Activated T-cell treated with anti-CD3 and anti-CD28 coated beads, Interleukin-2, amount 50 U/mL, for 48 hours (primary cell): Measurements from ENCODE around the gene ANKH.

ENCODE experiments used
- DNase-seq, 2 experiments: peaks; one replicate each; pipeline ENCODE4 v3.0.0-alpha.2; 2020

Gene ANKH

DNA sequence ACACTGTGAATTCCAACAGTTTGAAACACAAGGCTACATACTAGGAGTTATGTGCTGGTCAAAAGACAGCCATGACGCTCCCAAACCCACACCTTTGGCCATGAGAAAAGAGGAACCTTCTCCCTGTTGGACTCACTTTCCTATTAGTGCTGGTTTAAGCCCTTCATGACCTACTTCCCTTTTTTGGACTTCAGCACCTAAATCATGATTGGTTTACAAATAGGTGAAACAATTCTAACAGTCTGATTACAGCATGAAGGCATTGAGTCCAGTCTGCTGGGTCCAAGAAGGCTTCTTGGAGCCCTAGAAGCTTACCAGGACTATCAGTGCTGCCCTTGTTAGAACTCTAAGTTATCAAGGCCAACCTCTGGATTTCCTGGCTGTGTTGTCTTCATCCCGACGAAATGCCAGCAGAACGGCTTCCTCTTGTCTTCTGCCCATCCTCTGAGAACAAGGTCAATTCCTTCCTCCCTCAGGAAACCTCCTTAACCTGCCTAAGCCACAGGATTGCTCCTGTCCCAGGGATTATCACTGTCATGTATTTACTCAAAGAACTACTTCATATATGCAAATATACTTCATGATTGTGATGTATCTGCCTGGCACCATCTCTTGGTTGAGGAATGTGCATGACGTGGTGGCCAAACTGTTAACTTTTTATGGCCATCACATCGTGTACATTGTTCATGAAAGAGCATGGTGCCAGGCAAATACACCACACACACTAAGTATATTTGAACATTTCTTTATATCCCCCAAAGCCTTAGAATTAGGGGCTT is 83.6 kb downstream of the ANKH start:
- DNase-seq: peak in 1 of 2 experiments; percentile 7

DNA sequence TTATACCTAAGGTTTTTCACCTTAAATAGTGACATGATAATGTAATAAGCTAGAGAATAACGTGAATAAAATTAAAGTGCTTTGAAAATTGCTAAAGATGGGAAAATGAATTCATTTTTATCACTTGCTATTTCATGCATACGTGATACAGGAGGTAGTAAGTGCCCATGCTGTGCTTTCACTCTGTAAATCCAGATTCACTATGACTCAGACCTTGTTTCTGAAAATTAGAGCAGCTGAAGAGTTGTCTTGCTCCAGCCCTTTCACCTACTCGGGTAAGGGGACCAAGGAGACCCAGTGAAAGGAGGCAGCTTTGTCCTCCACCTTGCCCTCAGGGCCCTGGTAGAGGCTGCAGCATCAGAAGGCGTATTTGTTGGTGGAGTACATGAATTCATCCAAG is 87.9 kb downstream of the ANKH start:
- peak; percentile 23 to 26 for DNase-seq

DNA sequence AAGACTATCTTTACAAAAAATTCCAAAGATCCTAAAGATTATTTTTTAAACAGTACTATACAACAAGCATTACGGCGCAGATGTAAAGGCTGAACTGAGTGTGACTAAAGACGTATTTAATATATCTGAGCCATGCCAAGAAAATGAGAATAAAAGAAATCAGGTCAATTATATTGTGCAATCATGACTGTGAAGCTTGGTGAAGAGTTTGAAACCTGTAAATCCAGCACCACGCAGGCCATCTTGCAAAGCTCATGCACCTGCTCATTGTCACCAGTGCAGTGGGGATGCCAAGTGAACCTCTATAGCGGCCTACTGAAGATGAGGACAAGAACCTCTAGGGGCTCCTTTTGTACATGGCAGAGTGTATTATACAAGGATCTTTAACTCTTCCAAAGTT is 89.0 kb downstream of the ANKH start:
- peak in 1 of 2 experiments; percentile 6 for DNase-seq

DNA sequence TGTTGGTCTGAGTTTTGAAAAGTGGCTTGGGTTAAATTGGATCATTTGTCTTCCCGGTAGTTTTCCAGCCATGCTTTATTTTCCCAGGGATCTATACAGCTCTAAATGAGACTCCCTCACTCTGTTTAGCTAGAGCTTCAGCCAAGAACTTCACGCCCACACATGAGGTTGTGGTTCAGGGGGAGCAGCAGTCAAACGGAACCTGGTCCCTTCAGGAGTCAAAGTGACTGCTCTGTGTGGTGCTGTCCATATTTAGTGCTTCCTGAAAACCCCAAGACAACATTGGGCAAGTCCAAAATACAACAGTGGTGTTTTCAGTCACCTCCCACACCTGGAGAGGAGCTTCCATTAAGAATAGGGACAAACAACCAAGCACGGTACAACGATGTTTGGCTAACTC is 90.5 kb downstream of the ANKH start:
- no peak for DNase-seq

DNA sequence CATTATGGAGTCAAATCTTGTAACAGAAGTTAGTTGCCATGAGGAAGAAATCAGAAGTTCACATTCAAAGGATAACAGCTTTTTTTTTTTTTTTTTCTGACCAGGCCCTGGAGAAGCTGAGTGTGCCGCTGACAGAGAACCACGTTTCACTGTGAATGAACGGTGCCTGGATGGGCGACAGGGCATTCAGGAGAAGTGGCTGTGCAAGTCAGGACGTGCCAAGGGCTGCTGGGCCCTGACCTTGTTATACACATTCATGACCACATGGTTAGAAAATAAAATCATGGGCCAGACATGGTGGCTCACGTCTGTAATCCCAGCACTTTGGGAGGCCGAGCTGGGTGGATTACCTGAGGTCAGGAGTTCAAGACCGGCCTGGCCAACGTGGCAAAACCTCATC is 91.6 kb downstream of the ANKH start:
- DNase-seq: no peak

DNA sequence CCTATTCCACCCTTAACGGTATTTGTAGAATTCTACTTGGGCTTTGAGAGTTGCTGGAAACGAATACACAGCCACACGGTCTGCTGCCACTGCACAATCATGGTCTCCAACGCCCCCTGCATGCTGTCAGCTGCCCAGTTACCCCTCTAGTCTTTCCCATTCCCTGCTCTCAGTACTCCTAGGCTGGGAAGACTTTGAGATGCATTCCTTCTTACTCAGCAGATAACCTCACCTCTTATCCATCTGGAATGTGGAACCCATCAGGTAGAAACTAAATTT is 92.8 kb downstream of the ANKH start:
- DNase-seq: no peak

DNA sequence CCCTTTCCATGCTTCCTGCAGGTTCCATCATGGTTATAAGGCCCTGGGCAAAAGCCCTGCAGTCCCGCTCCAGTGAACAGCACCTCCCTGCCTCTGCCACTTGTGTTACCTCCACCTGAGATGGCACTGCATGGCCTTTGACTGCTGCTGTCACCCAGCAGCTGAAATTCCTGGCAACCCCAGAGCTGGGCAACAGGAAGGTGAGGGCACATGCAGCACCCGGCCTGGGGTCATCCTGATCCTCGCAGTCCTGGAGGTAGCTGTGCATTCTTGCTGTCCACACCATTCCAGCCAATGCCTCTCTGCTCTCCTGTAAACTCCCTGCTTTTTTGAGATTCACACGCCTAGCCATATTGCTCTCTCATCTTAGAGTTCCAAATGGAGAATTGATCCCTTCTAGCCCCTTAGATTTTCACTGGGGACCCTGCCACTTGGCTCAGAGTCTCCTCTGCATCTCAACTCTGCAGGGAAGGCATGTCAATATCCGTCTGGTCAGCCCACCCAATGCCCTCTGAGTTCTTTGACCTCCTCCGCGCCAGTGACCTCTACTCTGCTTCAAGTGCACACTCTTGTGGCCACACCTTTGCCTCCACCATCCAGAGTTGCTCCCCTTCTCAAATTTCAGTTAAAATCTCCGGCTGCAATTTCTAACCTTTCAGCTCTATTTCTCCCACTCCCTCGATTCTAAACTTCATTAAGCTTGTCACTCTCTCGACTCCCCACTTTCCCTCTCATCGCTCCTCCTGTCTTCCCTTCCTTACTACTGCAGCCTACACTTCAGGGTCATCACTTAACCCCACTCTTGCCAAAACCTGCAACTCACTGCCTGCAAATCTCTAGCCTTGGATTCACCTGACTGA is 93.4 kb downstream of the ANKH start:
- no peak for DNase-seq

DNA sequence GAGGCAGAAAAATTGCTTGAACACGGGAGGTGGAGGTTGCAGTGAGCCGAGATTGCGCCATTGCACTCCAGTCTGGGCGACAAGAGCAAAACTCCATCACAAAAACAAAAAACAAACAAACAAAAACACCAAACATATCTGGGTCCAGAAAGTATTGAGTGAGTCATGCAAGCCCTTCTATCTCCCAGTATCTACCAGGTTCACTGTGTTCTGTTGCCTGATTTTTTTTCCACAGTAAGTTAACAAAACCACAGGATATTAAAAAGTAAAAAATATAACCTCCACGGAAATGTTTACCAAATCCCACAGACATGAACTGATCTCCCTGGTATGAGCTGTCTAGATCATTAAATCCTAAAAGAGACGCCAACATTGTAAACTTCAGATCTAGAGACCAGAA is 94.4 kb downstream of the ANKH start:
- no peak for DNase-seq

DNA sequence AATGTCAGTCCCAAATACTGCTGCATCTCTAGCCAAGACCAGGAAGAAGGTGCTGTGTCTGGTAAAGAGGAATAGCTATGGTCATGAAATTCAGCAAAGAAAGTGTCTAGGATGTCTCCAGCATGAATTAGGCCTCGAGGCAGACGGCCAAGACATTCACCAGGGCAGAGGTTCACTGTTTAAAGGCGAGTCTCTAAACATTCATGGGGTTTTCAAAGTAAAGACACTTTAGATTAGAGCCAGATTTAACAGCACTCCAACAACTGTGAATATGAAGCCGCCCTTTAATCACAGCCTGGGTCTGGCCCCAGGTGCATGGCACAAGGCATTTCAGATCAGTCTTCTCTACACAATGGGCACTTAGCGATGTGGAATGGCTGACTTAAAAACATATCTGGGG is 95.0 kb downstream of the ANKH start:
- DNase-seq: no peak

DNA sequence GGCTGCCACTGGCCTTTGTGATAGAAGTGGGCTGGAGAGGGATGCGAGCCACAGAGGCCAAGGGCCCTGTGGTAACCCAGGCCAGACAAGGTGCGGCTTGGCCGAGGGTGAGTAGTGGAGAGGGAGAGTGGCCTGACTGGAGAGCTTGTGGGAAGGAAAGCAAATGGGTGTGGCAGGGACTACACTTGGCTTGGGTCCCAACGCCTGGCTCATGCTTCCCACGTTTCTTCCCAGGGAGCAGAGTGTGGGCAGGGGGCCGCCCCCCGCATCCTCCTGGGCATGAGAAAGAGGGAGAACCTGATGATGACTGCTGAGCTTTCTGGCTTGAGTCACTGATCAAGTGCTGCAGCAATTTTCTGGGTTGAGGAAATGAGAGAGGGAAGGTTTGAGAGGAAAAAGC is 95.7 kb downstream of the ANKH start:
- DNase-seq: no peak

DNA sequence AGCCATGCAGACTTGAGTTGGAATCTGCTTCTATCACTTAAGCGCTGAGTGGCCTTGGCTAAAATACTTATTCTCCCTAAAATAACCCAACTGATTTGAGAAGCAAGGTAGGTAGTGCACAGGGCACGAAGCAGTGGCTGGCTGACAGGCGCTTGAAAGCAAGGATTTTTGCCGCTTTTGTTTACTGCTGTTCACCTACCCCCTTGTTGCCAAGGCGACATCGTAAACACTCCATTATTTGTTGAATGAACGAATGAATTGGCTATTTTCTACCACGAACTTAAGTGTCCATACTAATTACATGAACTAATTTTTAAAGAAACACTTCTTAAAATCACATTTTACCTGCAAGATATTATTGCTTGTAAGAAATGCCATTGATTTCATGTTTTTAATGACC is 98.0 kb downstream of the ANKH start:
- DNase-seq: no peak

DNA sequence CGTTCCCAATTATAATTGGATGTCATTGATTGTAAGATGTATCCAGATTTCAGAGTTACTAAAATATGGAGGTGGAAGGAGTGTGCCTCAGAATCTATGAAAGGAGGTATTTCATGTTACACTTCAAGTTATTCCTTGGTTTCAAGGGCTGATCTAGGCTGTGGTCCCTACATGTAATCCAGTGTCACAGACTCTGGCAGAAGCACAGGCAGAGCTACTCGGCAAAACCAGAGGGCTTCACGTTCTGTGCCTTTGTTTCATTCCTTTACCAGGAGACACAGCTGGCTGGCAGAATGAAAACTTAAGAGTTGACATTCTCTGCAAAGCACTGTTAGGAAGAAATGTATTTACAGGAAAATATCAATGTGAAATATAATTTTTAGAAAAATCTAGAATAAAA is 99.6 kb downstream of the ANKH start:
- no peak for DNase-seq

DNA sequence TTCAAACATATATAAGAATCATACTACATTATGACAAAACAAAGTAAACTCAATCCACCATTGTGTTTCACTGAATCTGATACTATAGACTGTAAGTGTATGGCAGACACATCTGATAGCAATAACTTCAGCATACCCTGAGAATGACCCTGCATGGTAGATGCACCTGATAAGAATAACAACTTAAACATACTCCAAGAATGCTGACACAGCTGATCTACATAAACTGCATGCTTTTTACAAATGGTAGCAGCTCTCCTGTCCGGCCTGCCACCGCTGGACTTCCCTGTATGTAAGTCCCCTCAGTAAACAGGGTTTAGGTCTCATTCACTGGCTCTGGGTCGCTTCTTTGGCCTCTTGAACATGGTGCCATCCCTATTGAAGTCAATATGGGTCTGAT is 100.4 kb downstream of the ANKH start:
- DNase-seq: no peak

DNA sequence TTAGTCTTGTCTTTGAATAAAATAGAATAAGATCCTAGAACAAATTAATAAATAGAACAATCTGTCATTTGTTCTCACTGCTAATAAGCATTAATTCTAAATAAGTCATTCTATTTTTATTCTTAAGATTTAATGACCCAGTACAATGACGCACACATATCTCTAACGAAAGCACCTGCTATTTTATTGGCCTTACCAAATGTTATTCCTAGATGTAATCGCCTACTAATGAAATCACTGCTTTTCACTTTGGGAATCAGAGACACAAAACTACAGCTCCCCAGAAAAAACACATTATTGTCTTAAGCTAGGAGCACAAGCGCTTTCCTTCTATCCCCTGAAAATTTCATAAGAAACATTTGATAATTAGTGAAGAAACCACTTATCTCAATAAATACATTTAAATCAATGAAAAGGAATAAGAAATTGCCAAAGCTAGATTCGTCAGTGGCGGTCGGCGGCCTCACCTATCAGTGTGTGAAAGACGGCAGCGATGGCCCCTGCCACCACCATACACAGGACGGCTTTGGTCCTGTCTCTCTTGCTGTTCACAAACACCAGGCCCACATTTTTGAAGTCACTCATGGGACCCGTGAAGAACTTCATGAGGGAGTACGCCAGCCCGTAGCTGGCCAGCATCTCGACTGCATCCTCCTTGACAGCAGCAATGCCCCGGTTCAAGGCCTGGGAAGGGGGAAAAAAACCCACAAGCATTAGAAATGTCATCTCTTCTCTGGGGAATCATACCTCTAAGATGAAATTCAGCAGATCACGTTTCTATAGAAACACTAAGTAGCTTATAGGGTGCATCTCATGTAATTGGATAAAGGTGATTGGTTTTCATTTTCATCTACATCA is 102.8 kb downstream of the ANKH start:
- no peak for DNase-seq

DNA sequence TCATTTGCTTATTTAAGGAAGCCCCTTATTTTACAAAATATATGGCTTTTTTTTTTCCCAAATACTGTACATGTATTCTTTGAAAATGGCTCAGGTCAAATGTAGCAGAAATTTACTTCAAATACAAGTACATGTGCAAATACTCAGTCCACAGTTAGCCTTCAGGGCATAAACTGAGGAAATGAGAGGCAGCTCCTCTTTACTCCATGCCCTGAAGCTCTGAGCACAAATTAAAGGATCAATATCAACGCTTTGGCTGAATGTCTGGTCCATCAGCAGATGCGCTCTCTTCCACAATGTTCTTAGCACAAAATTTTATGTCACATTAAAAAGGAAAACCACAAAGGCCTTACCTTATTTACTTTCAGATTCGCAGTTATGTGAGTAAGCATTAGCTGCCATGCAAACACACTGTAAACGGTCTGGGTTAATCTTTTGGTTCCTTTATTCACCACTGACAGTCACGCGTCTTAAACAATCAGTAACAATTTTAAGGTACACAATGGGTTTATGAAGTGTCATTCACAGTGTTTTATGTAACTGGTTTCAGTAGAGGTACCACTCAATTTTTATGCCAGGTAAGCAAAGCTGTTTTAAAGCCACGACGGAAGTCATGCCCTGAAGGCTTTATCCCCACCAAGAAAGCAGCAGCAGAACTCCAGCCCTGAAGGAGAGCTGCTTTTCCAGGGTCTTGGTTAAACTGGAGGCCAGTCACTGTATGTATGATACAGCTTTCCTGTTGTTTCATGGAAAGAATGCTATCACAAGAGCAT is 103.7 kb downstream of the ANKH start:
- DNase-seq: no peak

DNA sequence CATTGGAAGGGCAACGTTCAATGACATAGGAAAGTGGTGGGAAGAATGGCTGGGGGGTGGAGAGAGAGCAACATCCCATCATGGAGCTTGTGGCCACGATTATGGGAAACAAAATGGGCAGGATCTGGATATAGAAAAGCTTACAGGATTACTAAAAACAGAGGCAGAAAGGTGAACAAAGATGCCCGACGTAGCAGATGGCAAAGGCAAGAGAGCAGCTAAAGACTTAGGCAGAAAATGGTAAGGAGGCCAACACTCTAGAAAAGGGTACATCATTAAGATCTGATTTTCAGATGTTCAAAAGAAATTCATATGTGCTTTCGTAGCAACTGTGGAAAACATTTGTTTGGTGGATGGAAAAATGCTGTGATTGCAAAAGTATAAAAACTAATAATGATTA is 104.5 kb downstream of the ANKH start:
- DNase-seq: no peak

DNA sequence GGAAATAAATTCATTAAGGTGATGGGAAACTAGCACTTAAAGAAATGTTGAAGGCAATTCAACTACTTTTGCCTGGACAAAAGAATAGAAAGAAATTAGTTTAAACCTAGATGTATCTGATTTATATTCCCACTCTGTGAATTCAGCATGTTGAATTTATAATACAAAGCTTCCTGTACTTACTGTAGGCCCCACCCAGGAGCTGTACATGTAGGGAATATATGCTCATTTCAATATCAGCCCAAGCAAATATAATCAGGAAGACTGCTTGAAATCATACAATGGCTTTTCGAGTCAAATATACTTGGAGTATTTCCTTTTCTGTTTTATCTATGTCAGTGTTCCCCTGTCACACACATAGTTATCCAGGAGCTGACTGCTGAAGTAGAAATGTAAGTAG is 105.0 kb downstream of the ANKH start:
- no peak for DNase-seq

DNA sequence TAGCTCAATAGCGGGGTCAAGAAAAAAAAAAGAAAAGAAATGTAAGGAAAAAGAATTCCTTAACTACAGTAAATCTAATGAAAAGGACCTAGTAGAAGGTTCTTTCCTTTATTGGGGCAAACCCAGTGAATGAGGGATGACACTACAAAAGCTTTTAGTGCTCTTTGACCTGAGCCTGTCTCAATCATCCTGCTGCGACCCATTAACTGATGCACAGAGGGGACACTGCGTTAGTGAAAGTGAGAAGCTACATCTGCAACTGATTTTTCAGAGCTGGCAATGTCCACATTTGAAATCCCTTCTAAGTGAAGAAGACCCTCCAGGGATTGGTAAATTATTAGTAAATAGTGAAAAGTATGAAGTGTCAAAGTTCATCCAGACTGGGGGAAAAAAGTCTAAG is 106.0 kb downstream of the ANKH start:
- DNase-seq: no peak

DNA sequence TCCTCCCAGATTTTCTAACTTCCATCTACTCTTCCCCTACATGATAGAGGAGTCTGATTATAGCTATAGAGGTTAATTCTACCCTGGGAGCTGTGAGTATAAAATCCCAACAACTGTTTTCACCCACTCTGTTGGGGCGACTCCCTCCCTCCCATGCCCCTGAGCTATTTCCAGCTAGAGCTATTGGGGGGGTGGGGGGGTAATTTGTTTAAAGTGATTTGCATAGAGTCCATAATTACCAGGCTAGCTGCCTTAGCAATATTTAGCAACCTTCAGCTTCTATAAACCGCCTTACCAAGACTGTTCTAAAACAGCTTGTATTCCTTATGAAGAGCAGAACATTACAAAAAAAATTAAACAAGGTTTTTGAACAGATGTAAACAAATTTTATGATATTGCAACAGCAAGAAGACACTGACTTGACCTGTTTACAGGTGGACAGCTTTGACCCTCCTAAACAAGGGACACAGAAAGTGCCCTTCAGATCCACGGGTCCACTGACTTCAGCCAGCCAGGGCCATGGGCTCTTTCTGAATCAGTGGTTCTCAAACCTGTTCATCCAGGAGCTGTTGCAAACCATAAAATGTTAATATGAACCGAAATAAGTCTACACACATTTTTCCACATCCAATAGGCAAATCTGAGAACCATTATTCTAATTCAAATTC is 108.9 kb downstream of the ANKH start:
- DNase-seq: no peak

DNA sequence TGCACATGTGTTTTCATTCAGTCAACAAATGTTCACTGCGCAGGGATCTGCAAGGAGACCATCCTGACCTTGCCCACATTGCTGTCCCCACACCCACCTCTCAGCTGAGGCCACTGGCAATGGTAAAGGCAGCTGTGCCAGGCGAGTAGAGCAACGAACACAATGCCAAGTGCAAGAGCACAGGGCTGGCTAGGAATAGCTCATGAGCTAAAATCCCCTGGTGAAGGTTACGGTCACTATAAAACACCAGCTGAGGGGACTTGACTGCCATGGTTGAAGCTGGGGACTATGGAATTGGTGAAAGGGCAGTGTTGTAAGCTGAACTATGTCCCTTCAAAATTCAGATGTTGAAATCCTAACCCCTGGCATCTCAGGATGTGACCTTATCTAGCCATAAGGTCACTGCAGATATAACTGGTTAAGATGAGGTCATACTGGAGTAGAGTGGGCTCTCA is 111.0 kb downstream of the ANKH start:
- DNase-seq: no peak

DNA sequence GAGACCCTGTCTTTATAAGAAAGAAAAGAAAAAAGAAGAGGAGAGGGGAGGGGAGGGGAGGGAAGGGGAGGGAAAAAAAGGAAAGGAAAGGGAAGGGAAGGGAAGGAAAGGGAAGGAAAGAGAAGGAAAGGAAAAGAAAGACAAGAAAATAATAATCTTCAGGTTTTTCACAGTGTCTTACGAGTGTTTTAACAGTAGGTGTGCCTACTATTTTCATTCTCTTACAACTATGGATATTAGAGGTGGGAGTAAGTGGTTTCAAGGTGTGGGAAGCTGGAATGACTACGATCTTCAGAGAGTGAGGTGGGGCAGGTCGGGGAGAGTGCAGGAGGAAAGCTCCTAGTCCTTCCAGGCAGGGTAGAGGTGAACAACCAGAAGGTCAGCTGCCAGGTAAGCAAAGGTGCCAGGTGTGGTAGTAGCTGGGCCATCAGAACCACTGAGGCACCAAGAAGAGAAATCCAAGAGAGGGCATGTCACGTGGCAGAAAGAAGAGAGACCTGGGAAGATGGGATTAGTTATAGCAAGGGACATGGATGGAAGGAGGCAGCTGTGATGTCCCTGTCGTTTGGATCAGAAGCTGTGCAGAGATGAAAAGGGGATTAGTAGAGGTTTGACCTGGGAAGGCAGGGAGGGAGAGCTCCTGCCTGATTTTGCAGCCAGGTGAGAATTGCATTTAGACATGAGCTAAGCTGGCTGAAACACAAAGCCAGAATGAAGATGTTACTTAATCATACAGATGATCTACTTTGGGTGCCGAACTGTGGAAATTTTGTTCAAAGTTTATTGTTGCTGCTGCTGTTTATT is 111.6 kb downstream of the ANKH start:
- DNase-seq: no peak
